Cardiac muscle cell (in vitro differentiated cells and primary cell): ENCODE measurements around the gene RIC3. TPM values are rescaled to one million over a fixed set of nuclear protein-coding genes. Genes with fewer than 3 reads are reported as not detected.
A peak's percentile ranks its signal among the peaks of the same experiment; 100 is the strongest.

Experiments
- DNase-seq, 2 donors: peaks; one replicate each; pipeline versions ENCODE4 v3.0.0 to v3.0.0-alpha.2; 2010 to 2017; ENCODE audit warnings: low read depth in 1 of 2, low spot score in 1 of 2
- H3K27ac ChIP-seq: fragments of 200-600 bp; sonication (generic); 2 replicates; pipeline ENCODE4 v1.5.1; 2016
- H3K27me3 ChIP-seq: fragments of 200-600 bp; sonication (generic); 2 replicates; pipeline ENCODE4 v1.6.0; 2016; ENCODE audit warnings: control low read depth
- H3K36me3 ChIP-seq: fragments of 200-600 bp; sonication (generic); 2 replicates; pipeline ENCODE4 v1.5.1; 2016; ENCODE audit warnings: control low read depth
- H3K4me1 ChIP-seq: fragments of 200-600 bp; sonication (generic); 2 replicates; pipeline ENCODE4 v1.8.1; 2017; ENCODE audit warnings: low read depth, mild to moderate bottlenecking, mixed run types
- H3K4me3 ChIP-seq: fragments of 200-600 bp; sonication (generic); 2 replicates; pipeline ENCODE4 v1.5.1; 2016; ENCODE audit warnings: mild to moderate bottlenecking
- H3K9me3 ChIP-seq: fragments of 200-600 bp; sonication (generic); 2 replicates; pipeline ENCODE4 v1.5.1; 2017; ENCODE audit warnings: low read depth, mild to moderate bottlenecking, control low read depth
- polyA plus RNA-seq: library from polyadenylated mRNA; unstranded; fragments of >200 nt; fragmentation: Nextera tagmentation; extraction: Ambion mirVana; gene quantifications from 2 replicates; pipeline ENCODE4 v1.2.1, GENCODE V29; 2016
- total RNA-seq: library from RNA; depleted of rRNA; stranded (reverse); fragments of >200 nt; gene quantifications from 2 replicates; pipeline ENCODE4 v1.2.3, GENCODE V29; 2016
- TF ChIP-seq, protein P1 (sequence below): IDR thresholded peaks from 2 replicates; pipeline ENCODE4 v1.5.1; 2012; ENCODE audit warnings: low read depth, mild to moderate bottlenecking, low read length

Gene RIC3
- total and polyA plus RNA-seq, 2 experiments from 2014 or later, result 14.3 to 22.1 TPM

DNA sequence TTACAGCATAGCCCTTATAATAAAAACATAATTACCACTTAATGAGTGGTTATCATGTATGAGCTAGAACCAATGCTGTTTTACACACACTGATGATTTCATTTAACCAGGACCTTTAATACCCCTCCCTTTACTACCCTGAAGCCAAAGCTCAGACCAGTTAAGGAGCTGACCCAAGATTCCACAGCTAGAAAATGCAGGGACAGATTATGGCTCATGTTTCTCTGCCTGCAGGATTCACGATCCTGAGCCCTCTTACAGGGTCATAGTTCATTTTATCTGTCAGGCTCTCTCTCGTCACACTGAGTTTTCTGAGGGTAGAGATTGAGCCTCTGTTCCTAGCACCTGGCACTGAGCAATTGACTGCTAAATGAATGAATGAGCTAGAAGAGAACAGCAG, 60.4 kb downstream of the RIC3 start:
- Histone ChIP-seq H3K4me1 (peaks cover 5% of the 10 kb centered on the region), H3K27ac (no peak overlapping the region), H3K27me3 (no peaks in the 10 kb centered on the region), H3K36me3 (peaks cover 4% of the 10 kb centered on the region), H3K9me3 (no peaks in the 10 kb centered on the region), H3K4me3 (no peak overlapping the region)
- no peak for DNase-seq
- TF ChIP-seq, protein P1, sequence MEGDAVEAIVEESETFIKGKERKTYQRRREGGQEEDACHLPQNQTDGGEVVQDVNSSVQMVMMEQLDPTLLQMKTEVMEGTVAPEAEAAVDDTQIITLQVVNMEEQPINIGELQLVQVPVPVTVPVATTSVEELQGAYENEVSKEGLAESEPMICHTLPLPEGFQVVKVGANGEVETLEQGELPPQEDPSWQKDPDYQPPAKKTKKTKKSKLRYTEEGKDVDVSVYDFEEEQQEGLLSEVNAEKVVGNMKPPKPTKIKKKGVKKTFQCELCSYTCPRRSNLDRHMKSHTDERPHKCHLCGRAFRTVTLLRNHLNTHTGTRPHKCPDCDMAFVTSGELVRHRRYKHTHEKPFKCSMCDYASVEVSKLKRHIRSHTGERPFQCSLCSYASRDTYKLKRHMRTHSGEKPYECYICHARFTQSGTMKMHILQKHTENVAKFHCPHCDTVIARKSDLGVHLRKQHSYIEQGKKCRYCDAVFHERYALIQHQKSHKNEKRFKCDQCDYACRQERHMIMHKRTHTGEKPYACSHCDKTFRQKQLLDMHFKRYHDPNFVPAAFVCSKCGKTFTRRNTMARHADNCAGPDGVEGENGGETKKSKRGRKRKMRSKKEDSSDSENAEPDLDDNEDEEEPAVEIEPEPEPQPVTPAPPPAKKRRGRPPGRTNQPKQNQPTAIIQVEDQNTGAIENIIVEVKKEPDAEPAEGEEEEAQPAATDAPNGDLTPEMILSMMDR, result no peak

DNA sequence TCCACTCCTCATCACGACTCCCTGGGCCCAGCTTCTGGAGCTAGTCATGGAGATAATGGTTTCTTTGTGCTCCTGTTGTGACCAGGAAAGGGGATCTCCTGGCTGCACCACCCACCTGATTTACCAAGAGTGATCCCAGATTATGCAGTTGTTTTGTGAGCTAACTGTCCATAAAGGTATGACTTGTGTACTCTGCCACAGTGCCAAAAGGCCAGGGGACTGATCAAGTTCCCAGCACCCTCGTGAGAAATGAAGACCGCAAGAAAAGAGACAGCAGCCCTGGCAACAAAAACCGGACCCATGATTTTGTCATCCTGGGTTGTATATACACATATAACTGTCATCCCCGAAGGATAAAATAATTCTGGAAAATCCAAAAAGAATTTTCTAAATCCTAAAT, 61.2 kb downstream of the RIC3 start:
- Histone ChIP-seq H3K27me3 (no peaks in the 10 kb centered on the region), H3K27ac (no peak overlapping the region), H3K9me3 (no peaks in the 10 kb centered on the region), H3K36me3 (peaks cover 6% of the 10 kb centered on the region), H3K4me1 (peaks cover 5% of the 10 kb centered on the region), H3K4me3 (no peak overlapping the region)
- no peak for DNase-seq
- TF ChIP-seq, protein P1, result no peak

DNA sequence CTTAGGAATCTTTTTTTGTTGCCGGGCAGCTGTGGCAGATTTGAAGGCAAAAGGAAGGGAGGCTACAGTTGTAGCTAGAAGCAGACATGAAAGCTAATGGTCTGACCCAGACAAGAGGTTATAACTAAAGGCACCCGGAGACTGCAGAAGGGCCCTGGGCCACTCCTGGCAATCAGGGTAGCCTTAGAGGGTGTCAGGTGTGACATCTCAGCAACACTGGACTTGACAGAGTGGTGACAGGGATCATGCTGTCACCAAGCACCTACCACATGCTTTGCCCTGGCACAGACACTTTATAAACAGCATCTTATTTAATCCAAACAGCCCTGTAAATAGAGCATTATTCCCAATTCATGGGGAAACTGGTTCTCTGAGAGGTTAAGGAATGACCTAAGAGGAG, 62.1 kb downstream of the RIC3 start:
- peaks cover 6% of the 10 kb centered on the region for H3K36me3 ChIP-seq
- H3K4me3 ChIP-seq, result no peak overlapping the region
- H3K27ac ChIP-seq, result no peak overlapping the region
- H3K9me3 ChIP-seq, result no peaks in the 10 kb centered on the region
- TF ChIP-seq, protein P1, result no peak
- H3K4me1 ChIP-seq, result peaks cover 5% of the 10 kb centered on the region
- DNase-seq, result no peak
- no peaks in the 10 kb centered on the region for H3K27me3 ChIP-seq

DNA sequence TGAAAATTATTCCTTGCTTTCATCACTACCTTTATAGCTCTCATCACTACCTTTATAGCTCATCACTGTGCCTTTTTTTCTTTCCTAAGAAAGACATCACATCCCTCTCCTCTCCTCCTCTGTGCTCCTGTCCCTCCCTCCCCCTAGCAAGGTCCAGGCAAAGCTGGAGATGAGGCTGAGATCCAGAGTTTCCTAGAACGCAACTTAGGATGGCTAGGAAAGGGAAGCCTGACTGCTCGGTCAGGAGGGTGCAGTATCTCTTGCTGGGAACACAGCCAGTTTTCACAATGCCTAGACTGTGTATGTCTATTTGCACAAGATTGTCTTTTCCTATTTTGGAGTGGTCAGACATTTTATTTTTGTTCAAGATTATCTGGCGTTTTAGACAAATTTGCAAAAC, 63.2 kb downstream of the RIC3 start:
- H3K9me3 ChIP-seq, result no peaks in the 10 kb centered on the region
- TF ChIP-seq, protein P1, result no peak
- no peak overlapping the region for H3K4me3 ChIP-seq
- no peak overlapping the region for H3K27ac ChIP-seq
- peak in 1 of 2 donors; percentile 57 for DNase-seq
- peaks cover 6% of the 10 kb centered on the region for H3K36me3 ChIP-seq
- H3K27me3 ChIP-seq, result no peaks in the 10 kb centered on the region
- peaks cover 5% of the 10 kb centered on the region for H3K4me1 ChIP-seq

DNA sequence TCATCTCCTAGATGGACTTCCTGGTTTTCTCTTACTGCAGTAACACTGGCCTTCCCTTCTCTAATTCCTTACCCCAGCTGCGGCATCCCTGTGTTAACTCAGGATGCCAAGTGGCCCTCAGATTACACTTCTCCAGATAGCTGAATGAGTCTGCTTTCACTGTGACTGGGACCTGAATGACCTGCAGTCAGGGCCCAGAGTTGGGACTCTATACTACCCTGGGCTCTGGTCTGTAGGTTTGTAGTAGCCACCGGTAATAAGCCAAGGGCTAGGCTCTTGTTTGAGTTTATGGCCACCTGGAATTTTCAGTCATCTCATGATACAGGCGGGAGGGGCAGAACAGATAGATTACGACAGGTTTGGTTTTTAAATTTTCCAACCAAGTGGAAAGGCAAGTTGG, 63.7 kb downstream of the RIC3 start:
- peaks cover 6% of the 10 kb centered on the region for H3K36me3 ChIP-seq
- peaks cover 5% of the 10 kb centered on the region for H3K4me1 ChIP-seq
- DNase-seq, result no peak
- TF ChIP-seq, protein P1, result no peak
- H3K27ac ChIP-seq, result no peak overlapping the region
- H3K9me3 ChIP-seq, result no peaks in the 10 kb centered on the region
- H3K4me3 ChIP-seq, result no peak overlapping the region
- H3K27me3 ChIP-seq, result no peaks in the 10 kb centered on the region

DNA sequence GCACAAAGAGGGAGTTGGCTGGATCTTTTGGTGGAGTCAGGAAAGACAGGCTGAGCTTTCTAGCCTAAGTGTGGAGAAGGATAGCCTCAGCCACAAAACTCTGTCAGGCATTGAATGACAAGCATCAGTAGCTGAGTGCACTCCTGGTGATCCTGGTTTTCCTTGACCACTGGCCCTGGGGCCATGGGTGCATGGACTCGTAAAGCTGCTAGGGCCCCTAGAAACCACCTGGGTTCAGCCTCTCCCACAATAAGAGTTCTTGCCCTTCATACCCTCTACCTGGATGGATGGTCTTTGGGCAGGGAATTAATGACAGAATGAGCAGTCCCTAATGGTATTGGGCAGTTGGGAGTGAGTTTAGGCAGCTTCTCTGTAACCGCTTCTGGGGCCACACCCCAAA, 64.9 kb downstream of the RIC3 start:
- Histone ChIP-seq H3K27ac (no peak overlapping the region), H3K27me3 (no peaks in the 10 kb centered on the region), H3K9me3 (no peaks in the 10 kb centered on the region), H3K36me3 (peaks cover 11% of the 10 kb centered on the region), H3K4me1 (peaks cover 5% of the 10 kb centered on the region), H3K4me3 (no peak overlapping the region)
- no peak for DNase-seq
- TF ChIP-seq, protein P1, result no peak
